Common myeloid progenitor, CD34-positive (primary cell): ENCODE measurements around the gene SEMA3C.
A peak's percentile ranks its signal among the peaks of the same experiment; 100 is the strongest.

ENCODE experiments used
- CTCF ChIA-PET: fragments of 350-600 bp; sonication (Branson Sonifier 250); formaldehyde crosslinking; loops from one replicate; lab custom pipeline; 2021; ENCODE audit warnings: antibody characterized with exemption; lab: Charles Lee
- POLR2A ChIA-PET: fragments of 350-600 bp; sonication (Branson Sonifier 250); formaldehyde crosslinking; loops from one replicate; lab custom pipeline; 2021; ENCODE audit warnings: antibody characterized with exemption; lab: Charles Lee
- DNase-seq, 3 donors: peaks; one replicate each; pipeline versions ENCODE4 v3.0.0 to v3.0.0-alpha.2; 2013
- H3K27ac ChIP-seq, 2 experiments: 1 replicate in 1 of 2; 2 replicates in 1 of 2; pipeline ENCODE4 v1.7.0; 2013; ENCODE audit warnings: inconsistent platforms in 2 of 2, low read length in 2 of 2, mild to moderate bottlenecking in 2 of 2, low read depth in 1 of 2, moderate library complexity in 1 of 2; ENCODE audit not compliant: severe bottlenecking in 2 of 2, insufficient read depth in 1 of 2, poor library complexity in 1 of 2
- H3K27me3 ChIP-seq, 5 experiments: replicated peaks in 2 of 5; 1 replicate in 3 of 5; 2 replicates in 2 of 5; pipeline versions ENCODE4 v1.6.1 to v1.7.0; 2013; ENCODE audit warnings: low read length in 4 of 5, mild to moderate bottlenecking in 2 of 5, moderate library complexity in 2 of 5, inconsistent platforms in 1 of 5; ENCODE audit not compliant: insufficient read depth in 5 of 5, control insufficient read depth in 4 of 5
- H3K36me3 ChIP-seq, 4 experiments: 1 replicate in 2 of 4; 2 replicates in 2 of 4; pipeline versions ENCODE4 v1.6.1 to v1.7.0; 2013; ENCODE audit warnings: low read length in 3 of 4, control low read depth in 1 of 4, mild to moderate bottlenecking in 1 of 4; ENCODE audit not compliant: control insufficient read depth in 4 of 4, insufficient read depth in 4 of 4
- H3K4me1 ChIP-seq, 4 experiments: 1 replicate in 3 of 4; 2 replicates in 1 of 4; pipeline versions ENCODE4 v1.6.1 to v1.7.1; 2013; ENCODE audit warnings: low read length in 3 of 4, mild to moderate bottlenecking in 3 of 4, control low read depth in 1 of 4, inconsistent platforms in 1 of 4, moderate library complexity in 1 of 4; ENCODE audit not compliant: control insufficient read depth in 4 of 4, insufficient read depth in 4 of 4; ENCODE audit errors: control extremely low read depth in 1 of 4
- H3K4me3 ChIP-seq, 7 experiments: 1 replicate in 4 of 7; 2 replicates in 3 of 7; pipeline versions ENCODE4 v1.5.1 to v1.7.0; 2013; ENCODE audit warnings: mild to moderate bottlenecking in 7 of 7, low read length in 6 of 7, moderate library complexity in 6 of 7, inconsistent platforms in 2 of 7, low read depth in 2 of 7, control low read depth in 1 of 7; ENCODE audit not compliant: insufficient read depth in 4 of 7, control insufficient read depth in 1 of 7; ENCODE audit errors: extremely low read depth in 1 of 7
- H3K9me3 ChIP-seq, 5 experiments: 1 replicate in 4 of 5; 2 replicates in 1 of 5; pipeline versions ENCODE4 v1.6.1 to v1.7.1; 2013; ENCODE audit warnings: low read length in 4 of 5, mild to moderate bottlenecking in 2 of 5, inconsistent platforms in 1 of 5, low read depth in 1 of 5, moderate library complexity in 1 of 5; ENCODE audit not compliant: control insufficient read depth in 4 of 5, insufficient read depth in 2 of 5; ENCODE audit errors: control extremely low read depth in 1 of 5
- WGBS: methylation state at CpG from one replicate; pipeline ENCODE4 v1.1.5; 2013; ENCODE audit not compliant: insufficient coverage; 5-methylcytosine and 5-hydroxymethylcytosine counted together

SEMA3C gene

DNA sequence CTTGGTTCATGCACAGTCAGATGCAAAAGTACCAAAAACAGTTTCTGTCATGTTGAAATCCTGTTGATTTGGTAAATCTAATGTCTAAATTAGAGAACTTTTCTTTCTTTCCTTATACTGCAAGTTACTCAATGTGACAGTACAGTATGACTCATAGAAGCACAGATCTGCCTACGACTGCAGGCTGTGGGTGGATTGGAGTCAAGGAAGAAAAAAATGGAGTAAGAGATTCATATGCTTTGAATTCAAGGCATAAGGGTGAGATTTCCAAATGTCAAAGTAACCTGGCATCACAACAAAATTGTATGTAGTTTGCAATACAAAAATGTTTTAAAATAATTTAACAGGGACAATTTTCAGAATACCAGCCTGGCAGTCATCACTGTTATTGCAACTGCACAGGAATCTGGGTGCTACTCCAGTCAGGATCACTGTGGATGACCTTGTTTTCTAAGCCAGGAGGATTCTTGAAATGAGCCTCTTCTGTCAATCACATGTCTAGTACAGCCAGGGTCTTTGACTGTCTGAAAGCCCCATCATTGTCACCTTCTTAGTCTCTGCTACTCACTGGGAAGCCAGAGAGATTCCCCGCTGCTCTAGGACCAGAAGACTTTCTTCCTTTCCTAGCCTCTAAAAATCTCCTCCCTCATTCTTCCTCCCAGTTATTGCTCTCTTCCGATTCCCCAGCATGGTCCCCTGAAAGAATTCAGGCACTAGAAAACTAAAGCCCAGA lies 196.8 kb downstream of the SEMA3C start:
- POLR2A ChIA-PET = no interaction called here

DNA sequence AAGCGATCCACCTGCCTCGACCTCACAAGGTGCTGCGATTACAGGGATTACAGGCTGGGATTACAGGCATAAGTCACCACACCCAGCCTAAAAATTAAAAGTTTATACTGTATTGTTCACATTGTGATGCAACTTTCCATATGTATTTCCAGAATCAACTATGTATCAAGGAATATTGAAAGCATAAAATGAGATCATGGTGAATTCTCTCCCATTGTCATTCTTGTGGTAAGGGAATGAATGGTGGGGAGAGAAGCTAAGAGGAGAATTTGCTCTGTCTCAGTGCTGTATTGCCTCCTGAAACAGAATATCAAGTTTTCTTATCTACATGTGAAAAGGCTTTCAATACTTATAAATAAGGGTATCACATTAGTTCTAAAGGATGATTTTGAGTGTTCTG lies 198.7 kb downstream of the SEMA3C start:
- Histone ChIP-seq H3K36me3 (no peaks in the 10 kb centered on the region), H3K27ac (no peak overlapping the region), H3K4me3 (no peak overlapping the region), H3K4me1 (no peaks in the 10 kb centered on the region), H3K27me3 (no peaks in the 10 kb centered on the region), H3K9me3 (no peaks in the 10 kb centered on the region)
- no peak for DNase-seq
- ChIA-PET CTCF (no interaction called here), POLR2A (no interaction called here)
- WGBS = 100% methylated on average over 3 of the region's 3 CpGs

More for the DNA sequence above, 196.8 kb downstream of the SEMA3C start:
- H3K36me3 ChIP-seq = no peaks in the 10 kb centered on the region
- no peaks in the 10 kb centered on the region for H3K9me3 ChIP-seq
- H3K27ac ChIP-seq = no peak overlapping the region
- H3K4me3 ChIP-seq = no peak overlapping the region
- WGBS = 100% methylated on average over 1 of the region's 3 CpGs
- H3K27me3 ChIP-seq = no peaks in the 10 kb centered on the region
- CTCF ChIA-PET = no interaction called here
- H3K4me1 ChIP-seq = no peaks in the 10 kb centered on the region
- peak in 1 of 3 donors; percentile 5 for DNase-seq

DNA sequence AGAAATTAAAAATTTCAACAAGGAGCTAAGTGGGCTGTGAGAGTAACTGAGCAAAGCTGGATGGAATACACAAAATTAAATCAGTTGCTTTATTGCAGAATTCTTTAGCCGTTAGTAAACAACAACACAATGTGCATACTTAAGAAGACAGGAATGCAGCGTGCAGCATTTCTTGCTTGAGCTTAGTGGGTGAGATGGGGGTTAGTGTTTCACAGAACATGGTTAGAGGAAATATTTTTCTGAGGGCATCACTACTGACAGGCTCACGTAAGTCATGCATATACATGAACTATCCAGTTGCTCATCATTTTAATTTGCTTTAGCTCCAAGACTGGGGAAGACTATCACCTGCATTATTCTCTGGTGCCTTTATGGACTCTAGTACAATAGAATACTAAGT lies 199.6 kb downstream of the SEMA3C start:
- POLR2A ChIA-PET = no interaction called here
- no peak for DNase-seq

DNA sequence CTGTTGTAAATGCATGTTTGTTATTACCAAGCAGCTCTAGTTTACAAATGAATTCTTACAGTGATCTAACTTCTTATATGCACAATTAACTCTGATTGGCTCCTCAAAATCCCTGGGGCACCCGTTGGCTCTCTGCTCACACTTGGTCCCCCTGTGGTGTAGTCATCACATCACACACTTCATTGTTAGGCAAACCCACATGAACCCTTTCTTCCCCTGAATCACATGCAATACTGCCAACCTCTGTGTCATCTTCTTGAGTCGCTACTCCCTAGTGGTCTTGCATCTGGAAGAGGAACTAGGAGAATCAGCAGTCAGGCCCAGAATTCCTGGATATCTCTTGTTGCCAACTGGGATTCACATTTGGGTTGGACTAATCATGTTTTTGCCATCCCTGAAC lies 207.3 kb downstream of the SEMA3C start:
- H3K27me3 ChIP-seq = no peaks in the 10 kb centered on the region
- POLR2A ChIA-PET = no interaction called here
- no peaks in the 10 kb centered on the region for H3K36me3 ChIP-seq
- no peaks in the 10 kb centered on the region for H3K9me3 ChIP-seq
- H3K4me1 ChIP-seq = peaks cover 0 to 3% (median 0%) of the 10 kb centered on the region in 4 experiments
- no peak overlapping the region for H3K27ac ChIP-seq
- WGBS = 100% methylated on average over 2 of the region's 2 CpGs
- CTCF ChIA-PET = no interaction called here
- DNase-seq = no peak
- no peak overlapping the region for H3K4me3 ChIP-seq

More for the DNA sequence above, 199.6 kb downstream of the SEMA3C start:
- no peaks in the 10 kb centered on the region for H3K36me3 ChIP-seq
- no CpG with 5 or more reads among the region's 3 CpGs for WGBS
- no peaks in the 10 kb centered on the region for H3K4me1 ChIP-seq
- CTCF ChIA-PET = no interaction called here
- no peaks in the 10 kb centered on the region for H3K9me3 ChIP-seq
- H3K27ac ChIP-seq = no peak overlapping the region
- H3K27me3 ChIP-seq = no peaks in the 10 kb centered on the region
- H3K4me3 ChIP-seq = no peak overlapping the region

DNA sequence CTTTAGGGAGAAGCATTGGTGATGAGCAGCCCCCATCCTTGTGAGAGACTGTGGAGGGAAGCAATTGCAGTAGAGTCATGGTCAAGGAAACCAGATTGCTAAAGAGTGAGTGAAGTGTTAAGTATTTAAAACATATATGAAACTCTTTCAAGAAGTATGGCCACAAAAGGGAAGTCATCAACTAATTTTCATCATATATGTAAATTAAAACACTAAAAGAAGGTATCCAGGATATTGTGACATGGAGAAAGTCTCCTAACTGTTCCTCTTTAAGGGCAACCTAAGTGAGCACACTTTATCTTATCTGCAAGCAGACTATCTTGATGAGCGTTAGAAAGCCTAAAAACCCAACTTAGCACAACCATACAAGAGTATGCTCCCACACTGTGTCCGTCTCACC lies 210.7 kb downstream of the SEMA3C start:
- ChIA-PET POLR2A (no interaction called here), CTCF (no interaction called here)
- Histone ChIP-seq H3K4me1 (peaks cover 0 to 3% (median 0%) of the 10 kb centered on the region in 4 experiments), H3K9me3 (no peaks in the 10 kb centered on the region), H3K27me3 (no peaks in the 10 kb centered on the region), H3K4me3 (no peak overlapping the region), H3K36me3 (no peaks in the 10 kb centered on the region), H3K27ac (no peak overlapping the region)
- DNase-seq = peak in 1 of 3 donors; percentile 6
- WGBS = no CpG with 5 or more reads among the region's 2 CpGs

DNA sequence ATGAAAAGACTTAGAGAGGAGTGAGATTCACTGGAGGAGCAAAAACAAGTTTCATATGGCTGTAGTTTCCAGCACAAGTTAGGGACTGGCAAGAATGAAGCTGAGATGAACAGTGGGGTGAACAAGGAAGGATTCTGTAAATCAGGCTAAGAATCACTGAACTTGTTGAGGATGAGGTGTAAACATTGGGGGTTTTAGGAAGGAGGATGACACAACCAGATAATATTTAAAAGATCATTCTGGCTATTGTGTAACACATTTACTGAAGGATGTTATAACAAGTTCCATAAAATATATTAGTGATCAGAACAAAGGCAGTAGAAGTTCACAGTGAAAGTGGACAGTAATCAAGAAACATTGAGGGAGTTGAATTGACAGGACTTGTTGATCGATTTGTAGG lies 211.5 kb downstream of the SEMA3C start:
- no peak overlapping the region for H3K4me3 ChIP-seq
- 100% methylated on average over 1 of the region's 1 CpG for WGBS

DNA sequence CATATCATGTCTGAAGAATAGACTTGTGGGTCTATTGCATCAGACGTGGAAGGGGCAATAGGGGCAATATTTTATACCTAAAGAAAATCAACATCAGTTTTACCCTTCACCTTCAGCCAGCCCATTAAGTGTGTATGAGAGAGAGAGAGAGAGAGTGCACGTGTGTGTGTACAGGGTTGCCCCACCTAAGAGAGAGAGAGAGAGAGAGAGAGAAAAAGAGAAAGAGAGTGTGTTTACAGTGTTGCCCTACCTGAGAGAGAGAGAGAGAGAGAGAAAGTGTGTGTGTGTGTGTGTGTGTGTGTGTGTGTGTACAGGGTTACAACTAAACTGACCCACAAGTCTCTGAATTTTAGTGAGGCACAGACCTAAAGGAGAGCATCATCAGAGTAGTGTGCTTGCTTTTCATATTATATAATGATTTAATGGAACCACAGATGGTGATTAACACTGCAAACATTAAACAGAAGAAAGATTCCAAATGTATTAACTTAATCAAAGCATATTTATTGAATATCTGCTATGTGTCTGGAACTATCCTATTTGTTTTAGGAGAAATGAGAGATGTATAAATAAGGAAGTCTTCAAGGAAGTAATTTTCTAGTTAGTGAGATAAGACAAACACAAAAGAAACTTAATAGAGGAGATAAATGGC lies 213.6 kb downstream of the SEMA3C start:
- Histone ChIP-seq H3K36me3 (no peaks in the 10 kb centered on the region), H3K9me3 (no peaks in the 10 kb centered on the region), H3K4me3 (no peak overlapping the region), H3K27me3 (no peaks in the 10 kb centered on the region), H3K4me1 (peaks cover 0 to 3% (median 0%) of the 10 kb centered on the region in 4 experiments), H3K27ac (no peak overlapping the region)
- ChIA-PET POLR2A (no interaction called here), CTCF (interaction anchor here (2.4 kb wide), 1 partner anchor 766 kb away, joined by 9 read pairs; no protein-coding TSS in a partner anchor)
- WGBS = no CpG with 5 or more reads among the region's 2 CpGs
- DNase-seq = no peak

More for the DNA sequence above, 211.5 kb downstream of the SEMA3C start:
- POLR2A ChIA-PET = no interaction called here
- H3K36me3 ChIP-seq = no peaks in the 10 kb centered on the region
- CTCF ChIA-PET = no interaction called here
- no peaks in the 10 kb centered on the region for H3K27me3 ChIP-seq
- H3K9me3 ChIP-seq = no peaks in the 10 kb centered on the region
- no peak for DNase-seq
- peaks cover 0 to 3% (median 0%) of the 10 kb centered on the region in 4 experiments for H3K4me1 ChIP-seq
- H3K27ac ChIP-seq = no peak overlapping the region
